ENCODE measurements around the gene HLA-DQB2. TPM values are rescaled to one million over a fixed set of nuclear protein-coding genes. Genes with fewer than 3 reads are reported as not detected.

Gene HLA-DQB2
- total RNA-seq, 4 donors from 2014 or later, result 0.41 to 9.8 TPM; not detected in 2

DNA sequence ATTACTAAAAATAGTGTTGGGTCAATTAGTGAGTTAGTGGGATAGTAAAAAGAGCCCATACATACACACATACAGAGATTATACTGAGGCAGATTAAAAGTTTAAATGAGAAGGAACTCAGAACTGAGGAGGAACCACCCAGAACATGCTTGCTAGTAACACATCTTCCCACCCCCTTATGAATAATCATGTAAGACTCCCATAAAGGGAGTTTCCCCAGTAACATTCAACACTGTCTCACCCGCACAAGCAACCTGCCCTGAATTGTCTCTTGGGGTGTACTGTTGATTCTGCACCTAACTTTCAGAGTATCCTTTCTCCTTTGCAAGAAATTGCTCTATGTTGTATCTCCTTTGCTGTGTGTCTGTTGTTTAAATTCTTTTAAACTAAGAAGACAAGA lies 11.1 kb upstream of the HLA-DQB2 start:
- no peak for DNase-seq
- H3K4me1 ChIP-seq, result no peaks in the 10 kb centered on the region
- H3K36me3 ChIP-seq, result no peaks in the 10 kb centered on the region
- no peak overlapping the region for H3K27ac ChIP-seq
- TF ChIP-seq, protein P1, sequence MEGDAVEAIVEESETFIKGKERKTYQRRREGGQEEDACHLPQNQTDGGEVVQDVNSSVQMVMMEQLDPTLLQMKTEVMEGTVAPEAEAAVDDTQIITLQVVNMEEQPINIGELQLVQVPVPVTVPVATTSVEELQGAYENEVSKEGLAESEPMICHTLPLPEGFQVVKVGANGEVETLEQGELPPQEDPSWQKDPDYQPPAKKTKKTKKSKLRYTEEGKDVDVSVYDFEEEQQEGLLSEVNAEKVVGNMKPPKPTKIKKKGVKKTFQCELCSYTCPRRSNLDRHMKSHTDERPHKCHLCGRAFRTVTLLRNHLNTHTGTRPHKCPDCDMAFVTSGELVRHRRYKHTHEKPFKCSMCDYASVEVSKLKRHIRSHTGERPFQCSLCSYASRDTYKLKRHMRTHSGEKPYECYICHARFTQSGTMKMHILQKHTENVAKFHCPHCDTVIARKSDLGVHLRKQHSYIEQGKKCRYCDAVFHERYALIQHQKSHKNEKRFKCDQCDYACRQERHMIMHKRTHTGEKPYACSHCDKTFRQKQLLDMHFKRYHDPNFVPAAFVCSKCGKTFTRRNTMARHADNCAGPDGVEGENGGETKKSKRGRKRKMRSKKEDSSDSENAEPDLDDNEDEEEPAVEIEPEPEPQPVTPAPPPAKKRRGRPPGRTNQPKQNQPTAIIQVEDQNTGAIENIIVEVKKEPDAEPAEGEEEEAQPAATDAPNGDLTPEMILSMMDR (IDR thresholded peaks at IDR 0.05), result no peak
- no peak for TF ChIP-seq POLR2A (IDR thresholded peaks at IDR 0.05)
- no peaks in the 10 kb centered on the region for H3K27me3 ChIP-seq
- no peaks in the 10 kb centered on the region for H3K9me3 ChIP-seq
- intact Hi-C loops (cut with DNase I; ENCODE audit: low total_unique reads), result no loop called here
- H3K4me3 ChIP-seq, result no peak overlapping the region

DNA sequence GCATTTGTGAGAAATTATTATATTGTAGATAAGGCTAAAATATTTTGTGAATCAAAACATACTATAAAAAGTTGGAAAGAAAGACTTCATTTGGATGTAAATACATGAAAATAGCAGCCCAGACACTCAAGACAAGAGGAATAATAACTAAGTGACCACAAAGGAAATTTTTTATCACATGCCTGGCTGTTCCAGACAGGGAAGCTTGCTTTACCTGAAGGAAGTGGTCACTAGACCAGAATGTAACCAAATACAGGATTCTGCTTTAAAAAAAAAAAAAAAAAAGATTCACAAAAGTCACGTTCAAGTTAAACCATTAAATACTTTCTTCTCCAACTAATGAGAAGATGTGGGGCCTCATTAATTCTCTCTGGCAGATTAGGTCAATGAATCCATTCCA lies 9.3 kb upstream of the HLA-DQB2 start:
- DNase-seq, result no peak
- Histone ChIP-seq H3K4me1 (no peaks in the 10 kb centered on the region), H3K27ac (no peak overlapping the region), H3K4me3 (no peak overlapping the region), H3K9me3 (no peaks in the 10 kb centered on the region), H3K36me3 (no peaks in the 10 kb centered on the region), H3K27me3 (no peaks in the 10 kb centered on the region)
- TF ChIP-seq, protein P1 (IDR thresholded peaks at IDR 0.05), result no peak
- no peak for TF ChIP-seq POLR2A (IDR thresholded peaks at IDR 0.05)
- intact Hi-C loops (cut with DNase I; ENCODE audit: low total_unique reads), result no loop called here

DNA sequence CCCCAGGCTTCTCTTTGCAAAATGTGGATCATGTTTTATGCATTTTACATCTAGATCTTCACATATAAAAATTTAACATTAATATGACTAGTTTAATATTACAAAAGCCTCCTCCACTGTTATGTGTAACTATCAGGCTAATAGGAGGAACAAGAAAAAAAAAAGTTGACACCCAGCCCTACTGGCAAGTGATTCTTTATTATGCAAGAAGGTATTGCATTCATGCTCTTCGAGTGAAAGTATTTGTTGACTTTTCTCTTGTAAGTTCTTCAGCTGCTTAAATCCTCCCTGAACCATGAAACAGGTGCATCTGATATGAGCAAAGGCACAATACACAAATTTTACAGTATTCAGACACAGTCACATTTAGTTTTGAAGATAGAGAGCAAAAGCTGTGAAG lies 716 bp upstream of the HLA-DQB2 start:
- no peaks in the 10 kb centered on the region for H3K4me1 ChIP-seq
- no peaks in the 10 kb centered on the region for H3K9me3 ChIP-seq
- DNase-seq, result no peak
- TF ChIP-seq, protein P1 (IDR thresholded peaks at IDR 0.05), result no peak
- TF ChIP-seq POLR2A (IDR thresholded peaks at IDR 0.05), result no peak
- no peak overlapping the region for H3K27ac ChIP-seq
- intact Hi-C loops (cut with DNase I; ENCODE audit: low total_unique reads), result loop anchor here (5.0 kb wide), 1 partner anchor 102 kb away; no protein-coding TSS in a partner anchor
- no peaks in the 10 kb centered on the region for H3K27me3 ChIP-seq
- no peaks in the 10 kb centered on the region for H3K36me3 ChIP-seq
- H3K4me3 ChIP-seq, result no peak overlapping the region

- intact Hi-C loops (cut with DNase I; ENCODE audit: low total_unique reads), result loop anchor here (5.0 kb wide), 1 partner anchor 99 kb away; no protein-coding TSS in a partner anchor
- Histone ChIP-seq H3K27me3 (no peaks in the 10 kb centered on the region), H3K4me1 (no peaks in the 10 kb centered on the region), H3K4me3 (no peak overlapping the region), H3K9me3 (no peaks in the 10 kb centered on the region), H3K27ac (no peak overlapping the region), H3K36me3 (no peaks in the 10 kb centered on the region)
- no peak for DNase-seq
- TF ChIP-seq, protein P1 (IDR thresholded peaks at IDR 0.05), result no peak
- no peak for TF ChIP-seq POLR2A (IDR thresholded peaks at IDR 0.05)
Measured at GRCh38 chr6:32761548-32761947, 1.8 kb downstream of the HLA-DQB2 start.

DNA sequence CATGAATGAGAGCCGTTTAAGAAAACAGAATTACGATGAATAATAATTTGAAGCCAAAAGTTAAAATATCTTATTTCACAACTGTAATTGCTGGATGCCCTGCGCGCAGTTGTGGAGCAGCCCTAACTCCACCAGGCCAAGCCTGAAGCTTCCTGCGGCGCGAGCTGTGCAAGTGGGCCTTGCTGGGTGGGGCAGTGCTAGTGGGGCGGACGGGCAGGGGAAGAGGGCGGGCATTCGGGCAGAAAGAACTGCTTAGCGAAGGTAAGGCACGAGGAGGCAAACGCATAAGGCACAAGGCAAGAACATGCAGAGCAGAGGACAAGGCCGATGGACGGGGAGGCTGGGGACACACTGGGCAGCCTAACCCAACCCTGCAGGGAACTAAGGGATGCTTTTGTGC lies 2.3 kb downstream of the HLA-DQB2 start:
- TF ChIP-seq POLR2A (IDR thresholded peaks at IDR 0.05), result no peak
- Histone ChIP-seq H3K4me3 (no peak overlapping the region), H3K27me3 (no peaks in the 10 kb centered on the region), H3K36me3 (no peaks in the 10 kb centered on the region), H3K27ac (no peak overlapping the region), H3K4me1 (no peaks in the 10 kb centered on the region), H3K9me3 (no peaks in the 10 kb centered on the region)
- no peak for DNase-seq
- intact Hi-C loops (cut with DNase I; ENCODE audit: low total_unique reads), result loop anchor here (5.0 kb wide), 1 partner anchor 99 kb away; no protein-coding TSS in a partner anchor

DNA sequence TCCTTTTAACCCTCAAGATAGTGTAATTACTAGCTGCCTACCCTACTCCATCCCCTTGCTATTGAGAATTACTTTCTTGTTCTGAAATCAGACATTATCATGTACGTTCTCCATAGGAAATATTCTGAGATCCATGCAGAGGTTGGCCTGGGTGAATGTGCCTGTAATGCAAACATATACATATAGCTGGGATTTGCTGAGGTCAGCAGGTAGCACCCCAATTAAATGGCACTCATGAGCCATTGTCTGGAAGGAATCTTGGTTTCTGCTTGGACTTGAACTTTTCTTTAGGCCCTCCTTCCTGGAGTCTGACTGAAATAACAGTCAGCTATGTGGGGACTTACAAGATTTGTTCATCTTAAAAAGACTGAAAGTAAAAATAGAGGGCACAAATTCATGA lies 3.7 kb downstream of the HLA-DQB2 start:
- H3K9me3 ChIP-seq, result no peaks in the 10 kb centered on the region

More for the DNA sequence above, 3.7 kb downstream of the HLA-DQB2 start:
- no peak overlapping the region for H3K27ac ChIP-seq
- no peaks in the 10 kb centered on the region for H3K4me1 ChIP-seq
- no peak for DNase-seq
- H3K27me3 ChIP-seq, result no peaks in the 10 kb centered on the region
- H3K4me3 ChIP-seq, result no peak overlapping the region
- intact Hi-C loops (cut with DNase I; ENCODE audit: low total_unique reads), result loop anchor here (5.0 kb wide), 1 partner anchor 97 kb away; no protein-coding TSS in a partner anchor
- no peaks in the 10 kb centered on the region for H3K36me3 ChIP-seq
- TF ChIP-seq POLR2A (IDR thresholded peaks at IDR 0.05), result no peak
- TF ChIP-seq, protein P1 (IDR thresholded peaks at IDR 0.05), result no peak

Data from uterus (tissue), 4 donors.